Ascending aorta (tissue), 2 donors: ENCODE measurements around the gene ZRANB3. TPM values are rescaled to one million over a fixed set of nuclear protein-coding genes. Genes with fewer than 3 reads are reported as not detected.
"Not testable (repeated sequence)": the region's sequence is repeated elsewhere in the genome, so short reads cannot be mapped to it uniquely, and the experiment has no call there.

ENCODE experiments used
- DNase-seq, 2 donors: peaks; one replicate each; pipeline ENCODE4 v3.0.0-alpha.2; 2019; ENCODE audit warnings: low spot score in 2 of 2
- H3K27ac ChIP-seq, 2 donors: fragments of 200-600 bp; sonication (generic); one replicate each; pipeline ENCODE4 v1.5.1; 2016 to 2017; ENCODE audit warnings: mild to moderate bottlenecking in 1 of 2
- H3K27me3 ChIP-seq: fragments of 200-600 bp; sonication (generic); one replicate; pipeline ENCODE4 v1.5.1; 2017
- H3K36me3 ChIP-seq, 2 donors: fragments of 200-600 bp; sonication (generic); one replicate each; pipeline ENCODE4 v1.5.1; 2016
- H3K4me1 ChIP-seq, 2 donors: fragments of 200-600 bp; sonication (generic); one replicate each; pipeline ENCODE4 v1.5.1; 2016 to 2017; ENCODE audit warnings: mild to moderate bottlenecking in 1 of 2
- H3K4me3 ChIP-seq, 2 donors: fragments of 200-600 bp; sonication (generic); one replicate each; pipeline ENCODE4 v1.5.1; 2016 to 2017; ENCODE audit warnings: mild to moderate bottlenecking in 1 of 2
- H3K9me3 ChIP-seq, 2 donors: fragments of 200-600 bp; sonication (generic); one replicate each; pipeline ENCODE4 v1.5.1; 2016
- intact Hi-C: fragments of 100-400 bp; cut with DNase I; formaldehyde crosslinking; loops from one replicate; pipeline ENCODE4 v1.15.1; 2023
- total RNA-seq: library from RNA; depleted of rRNA; stranded (reverse); fragments of >200 nt; gene quantifications from one replicate; pipeline ENCODE4 v1.1.0, GENCODE V29; 2016
- TF ChIP-seq, protein P1 (sequence below), 3 experiments: fragments of 200-600 bp in 2 of 3; fragments of 450-650 bp in 1 of 3; sonication (generic) in 2 of 3; IDR thresholded peaks; one replicate each; pipeline ENCODE4 v1.5.1; 2016 to 2019; ENCODE audit warnings: antibody characterized with exemption in 3 of 3, mild to moderate bottlenecking in 1 of 3, moderate library complexity in 1 of 3

ZRANB3 gene
- total RNA-seq, 1 donor from 2014 or later: 2.3 TPM

DNA sequence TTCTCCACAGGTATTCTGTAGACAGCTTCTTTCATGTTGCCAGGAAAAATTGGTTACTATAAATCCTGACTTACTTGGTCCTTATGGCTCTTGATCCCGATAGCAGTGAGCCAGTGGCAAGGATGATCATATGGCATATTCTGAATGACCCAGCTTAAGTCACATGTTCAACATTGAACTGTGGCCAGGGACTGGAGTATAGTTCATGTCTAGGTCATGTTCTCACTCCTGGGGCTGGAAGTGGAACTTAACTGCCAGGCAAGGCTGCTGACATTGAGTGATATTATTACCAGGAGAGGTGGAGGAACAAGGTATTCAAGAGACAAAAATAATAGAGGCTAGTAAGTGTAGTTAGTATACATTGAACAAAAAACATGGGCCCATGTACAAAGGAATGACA is 26.5 kb upstream of the ZRANB3 start:
- Histone ChIP-seq H3K27me3 (no peaks in the 10 kb centered on the region), H3K4me3 (no peak overlapping the region), H3K9me3 (no peaks in the 10 kb centered on the region), H3K36me3 (peaks cover 0 to 9% of the 10 kb centered on the region in 2 donors), H3K4me1 (no peaks in the 10 kb centered on the region), H3K27ac (no peak overlapping the region)
- no peak for DNase-seq
- intact Hi-C loops: loop anchor here (10.0 kb wide), 1 partner anchor 53 kb away; no protein-coding TSS in a partner anchor
- TF ChIP-seq, protein P1, sequence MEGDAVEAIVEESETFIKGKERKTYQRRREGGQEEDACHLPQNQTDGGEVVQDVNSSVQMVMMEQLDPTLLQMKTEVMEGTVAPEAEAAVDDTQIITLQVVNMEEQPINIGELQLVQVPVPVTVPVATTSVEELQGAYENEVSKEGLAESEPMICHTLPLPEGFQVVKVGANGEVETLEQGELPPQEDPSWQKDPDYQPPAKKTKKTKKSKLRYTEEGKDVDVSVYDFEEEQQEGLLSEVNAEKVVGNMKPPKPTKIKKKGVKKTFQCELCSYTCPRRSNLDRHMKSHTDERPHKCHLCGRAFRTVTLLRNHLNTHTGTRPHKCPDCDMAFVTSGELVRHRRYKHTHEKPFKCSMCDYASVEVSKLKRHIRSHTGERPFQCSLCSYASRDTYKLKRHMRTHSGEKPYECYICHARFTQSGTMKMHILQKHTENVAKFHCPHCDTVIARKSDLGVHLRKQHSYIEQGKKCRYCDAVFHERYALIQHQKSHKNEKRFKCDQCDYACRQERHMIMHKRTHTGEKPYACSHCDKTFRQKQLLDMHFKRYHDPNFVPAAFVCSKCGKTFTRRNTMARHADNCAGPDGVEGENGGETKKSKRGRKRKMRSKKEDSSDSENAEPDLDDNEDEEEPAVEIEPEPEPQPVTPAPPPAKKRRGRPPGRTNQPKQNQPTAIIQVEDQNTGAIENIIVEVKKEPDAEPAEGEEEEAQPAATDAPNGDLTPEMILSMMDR (IDR thresholded peaks at IDR 0.05): no peak

DNA sequence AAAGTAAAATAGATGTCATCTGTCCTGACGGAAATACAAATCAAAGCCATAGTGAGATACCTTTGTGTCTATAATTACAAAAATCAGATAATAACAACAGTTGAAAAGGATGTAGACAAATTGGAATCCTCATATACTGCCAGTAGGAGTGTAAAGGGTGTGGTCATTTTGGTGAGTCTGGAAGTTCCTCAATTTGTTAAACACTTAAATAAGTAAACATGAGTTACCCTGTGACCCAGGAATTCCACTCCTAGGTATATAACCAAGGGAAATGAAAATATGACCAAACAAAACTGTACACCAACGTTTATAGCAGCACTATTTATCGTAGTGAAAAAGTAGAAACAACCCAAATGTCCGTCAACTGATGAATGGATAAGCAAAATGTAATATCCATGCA is 24.3 kb upstream of the ZRANB3 start:
- Histone ChIP-seq H3K9me3 (no peaks in the 10 kb centered on the region), H3K4me3 (no peak overlapping the region), H3K27ac (no peak overlapping the region), H3K4me1 (no peaks in the 10 kb centered on the region), H3K27me3 (no peaks in the 10 kb centered on the region), H3K36me3 (peaks cover 0 to under 1% of the 10 kb centered on the region in 2 donors)
- intact Hi-C loops: loop anchor here (10.0 kb wide), 1 partner anchor 51 kb away; no protein-coding TSS in a partner anchor
- DNase-seq: no peak
- TF ChIP-seq, protein P1 (IDR thresholded peaks at IDR 0.05): no peak

DNA sequence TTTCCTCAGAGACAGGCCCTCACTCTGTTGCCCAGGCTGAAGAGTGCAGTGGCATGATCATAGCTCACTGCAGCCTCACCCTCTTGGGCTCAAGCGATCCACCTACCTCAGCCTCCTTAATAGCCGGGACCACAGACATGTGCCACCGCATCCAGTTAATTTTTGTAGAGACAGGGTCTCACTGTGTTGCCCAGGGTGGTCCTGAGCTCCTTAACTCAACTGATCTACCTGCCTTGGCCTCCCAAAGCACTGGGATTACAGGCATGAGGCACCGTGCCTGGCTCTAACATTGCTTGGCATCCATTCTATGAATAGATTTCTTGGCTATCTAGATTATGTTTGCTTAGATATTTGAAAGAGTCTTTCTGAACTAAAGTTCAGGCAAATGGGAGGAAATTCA is 21.9 kb upstream of the ZRANB3 start:
- Histone ChIP-seq H3K27ac (no peak overlapping the region), H3K4me1 (no peaks in the 10 kb centered on the region), H3K27me3 (no peaks in the 10 kb centered on the region), H3K36me3 (no peaks in the 10 kb centered on the region), H3K4me3 (no peak overlapping the region), H3K9me3 (no peaks in the 10 kb centered on the region)
- DNase-seq: no peak
- intact Hi-C loops: loop anchor here (10.0 kb wide), 1 partner anchor 48 kb away; no protein-coding TSS in a partner anchor
- TF ChIP-seq, protein P1 (IDR thresholded peaks at IDR 0.05): no peak

DNA sequence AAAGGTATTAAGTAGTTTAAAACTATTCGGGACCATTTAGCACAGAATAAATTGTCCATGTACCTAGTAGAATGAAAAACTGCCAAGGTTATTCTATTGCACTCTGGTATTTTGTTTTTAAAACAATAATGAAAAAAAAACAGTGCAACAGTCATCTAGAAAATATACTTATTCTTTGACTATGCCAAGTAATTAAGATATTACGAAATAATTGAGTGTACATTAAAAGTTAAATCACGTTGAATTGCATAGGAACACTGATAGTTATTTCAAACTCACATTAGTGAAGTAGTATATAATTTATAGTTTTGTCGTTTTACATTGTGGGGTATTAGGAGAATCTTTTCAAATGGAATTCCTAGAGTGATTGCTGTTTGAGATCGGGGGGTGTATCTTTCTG is 20.3 kb upstream of the ZRANB3 start:
- H3K9me3 ChIP-seq: no peaks in the 10 kb centered on the region
- no peak for DNase-seq
- H3K4me1 ChIP-seq: no peaks in the 10 kb centered on the region
- intact Hi-C loops: loop anchor here (10.0 kb wide), 1 partner anchor 47 kb away; no protein-coding TSS in a partner anchor
- no peak overlapping the region for H3K4me3 ChIP-seq
- TF ChIP-seq, protein P1 (IDR thresholded peaks at IDR 0.05): no peak
- no peak overlapping the region for H3K27ac ChIP-seq
- H3K27me3 ChIP-seq: no peaks in the 10 kb centered on the region
- no peaks in the 10 kb centered on the region for H3K36me3 ChIP-seq

DNA sequence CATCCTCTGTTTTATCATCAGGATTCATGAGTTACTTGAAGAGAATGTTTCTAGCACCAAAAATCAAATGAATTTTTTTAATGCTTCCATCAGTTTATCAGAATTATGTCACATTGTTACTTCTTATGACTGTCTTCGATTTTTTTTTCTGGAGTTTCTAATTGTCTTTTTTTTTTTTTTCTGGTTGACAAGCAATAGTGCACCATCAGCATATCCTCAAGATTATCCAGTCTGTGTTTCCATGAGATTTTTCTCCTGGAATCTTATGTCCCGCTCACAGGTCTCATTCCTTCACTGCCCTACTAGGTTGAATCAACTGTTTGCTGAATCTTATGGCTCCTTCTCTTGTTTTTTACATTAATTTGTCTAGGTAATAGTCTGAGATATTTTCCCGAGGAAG is 16.3 kb upstream of the ZRANB3 start:
- H3K4me1 ChIP-seq: no peaks in the 10 kb centered on the region
- H3K27me3 ChIP-seq: no peaks in the 10 kb centered on the region
- DNase-seq: no peak
- H3K27ac ChIP-seq: no peak overlapping the region
- no peak overlapping the region for H3K4me3 ChIP-seq
- H3K36me3 ChIP-seq: no peaks in the 10 kb centered on the region
- no peaks in the 10 kb centered on the region for H3K9me3 ChIP-seq
- intact Hi-C loops: no loop called here
- TF ChIP-seq, protein P1 (IDR thresholded peaks at IDR 0.05): no peak

DNA sequence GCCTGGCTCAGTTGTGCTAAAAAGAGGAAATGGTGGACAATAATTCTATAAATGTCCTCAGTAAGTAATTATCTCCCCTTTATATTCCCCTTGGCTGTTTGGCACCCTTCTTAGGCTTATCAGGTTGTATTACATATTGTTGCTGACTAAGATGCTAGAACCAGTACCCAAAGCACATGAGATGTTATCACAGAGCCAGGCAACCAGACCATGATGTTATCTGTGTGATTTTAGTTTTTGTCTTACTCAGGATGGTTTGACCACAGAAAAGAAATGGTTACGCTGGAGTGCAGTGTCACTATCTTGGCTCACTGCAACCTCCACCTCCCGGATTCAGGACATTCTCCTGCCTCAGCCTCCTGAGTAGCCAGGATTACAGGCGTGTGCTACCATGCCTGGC is 15.4 kb upstream of the ZRANB3 start:
- no peaks in the 10 kb centered on the region for H3K4me1 ChIP-seq
- H3K4me3 ChIP-seq: no peak overlapping the region
- intact Hi-C loops: no loop called here
- no peak overlapping the region for H3K27ac ChIP-seq
- DNase-seq: no peak
- no peaks in the 10 kb centered on the region for H3K9me3 ChIP-seq
- H3K36me3 ChIP-seq: no peaks in the 10 kb centered on the region
- H3K27me3 ChIP-seq: no peaks in the 10 kb centered on the region
- TF ChIP-seq, protein P1 (IDR thresholded peaks at IDR 0.05): no peak

DNA sequence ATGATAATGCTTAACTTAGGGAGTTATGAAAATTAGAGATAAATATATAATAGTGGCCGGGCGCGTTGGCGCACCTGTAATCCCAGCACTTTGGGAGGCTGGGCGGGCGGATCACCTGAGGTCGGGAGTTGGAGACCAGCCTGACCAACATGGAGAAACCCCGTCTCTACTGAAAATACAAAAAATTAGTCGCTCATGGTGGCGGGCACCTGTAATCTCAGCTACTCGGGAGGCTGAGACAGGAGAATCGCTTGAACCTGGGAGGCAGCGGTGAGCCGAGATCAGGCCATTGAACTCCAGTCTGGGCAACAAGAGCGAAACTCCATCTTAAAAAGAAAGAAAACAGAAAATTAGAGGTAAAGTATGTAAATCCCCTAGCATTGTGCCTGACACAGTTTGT is 2.5 kb upstream of the ZRANB3 start:
- H3K36me3 ChIP-seq, H3K27me3 ChIP-seq, H3K4me3 ChIP-seq, intact Hi-C loops, DNase-seq, H3K27ac ChIP-seq, H3K9me3 ChIP-seq: not testable (repeated sequence)
- peaks cover 0 to 10% of the 10 kb centered on the region in 2 donors for H3K4me1 ChIP-seq
